Endometrial microvascular endothelial cells (primary cell): ENCODE data around the gene TBC1D10A. TPM values are rescaled to one million over a fixed set of nuclear protein-coding genes. Genes with fewer than 3 reads are reported as not detected.

ENCODE experiments used
- in situ Hi-C: cut with HindIII; loops from 2 replicates; pipeline ENCODE4 v1.10.0; 2017; ENCODE audit warnings: low sequenced_read_pairs, low pct_unique_long_range_greater_than_20kb; ENCODE audit errors: inconsistent ontology term
- total RNA-seq: library from RNA; depleted of rRNA; stranded (reverse); fragments of >200 nt; gene quantifications from one replicate; pipeline ENCODE4 v1.2.3, GENCODE V29; 2015; ENCODE audit errors: inconsistent ontology term

Gene TBC1D10A
- total RNA-seq, 1 donor from 2014 or later = 12.1 TPM

GRCh38 chr22:30292069-30292970 is 34.4 kb downstream of the TBC1D10A start:
- in situ Hi-C loops = loop anchor here (25.0 kb wide), 1 partner anchor 145 kb away; the partner anchor contains the start of gene MTFP1

GRCh38 chr22:30291058-30291892 is 35.5 kb downstream of the TBC1D10A start:
- in situ Hi-C loops = loop anchor here (25.0 kb wide), 1 partner anchor 146 kb away; the partner anchor contains the start of gene MTFP1

GRCh38 chr22:30290342-30291057 is 36.2 kb downstream of the TBC1D10A start:
- in situ Hi-C loops = loop anchor here (25.0 kb wide), 1 partner anchor 147 kb away; the partner anchor contains the start of gene MTFP1

- in situ Hi-C loops = loop anchor here (25.0 kb wide), 1 partner anchor 147 kb away; the partner anchor contains the start of gene MTFP1
Observed at GRCh38 chr22:30289980-30290313, 36.8 kb downstream of the TBC1D10A start.

- in situ Hi-C loops = loop anchor here (25.0 kb wide), 1 partner anchor 148 kb away; the partner anchor contains the start of gene MTFP1
Observed at GRCh38 chr22:30289141-30289979, 37.4 kb downstream of the TBC1D10A start, which contains the start of gene CASTOR1. Gene CASTOR1, minus strand, starts transcription at chr22:30289505. Its CDS starts 8 bp downstream, at chr22:30289497.

- in situ Hi-C loops = loop anchor here (25.0 kb wide), 1 partner anchor 149 kb away; the partner anchor contains the start of gene MTFP1
Observed at GRCh38 chr22:30288419-30289140, 38.2 kb downstream of the TBC1D10A start.

GRCh38 chr22:30287648-30288418 is 38.9 kb downstream of the TBC1D10A start:
- in situ Hi-C loops = loop anchor here (25.0 kb wide), 1 partner anchor 149 kb away; the partner anchor contains the start of gene MTFP1

GRCh38 chr22:30286813-30287647 is 39.7 kb downstream of the TBC1D10A start:
- in situ Hi-C loops = loop anchor here (25.0 kb wide), 1 partner anchor 150 kb away; the partner anchor contains the start of gene MTFP1

GRCh38 chr22:30286331-30286730 is 40.4 kb downstream of the TBC1D10A start:
- in situ Hi-C loops = loop anchor here (25.0 kb wide), 1 partner anchor 151 kb away; the partner anchor contains the start of gene MTFP1

- in situ Hi-C loops = loop anchor here (25.0 kb wide), 1 partner anchor 151 kb away; the partner anchor contains the start of gene MTFP1
Observed at GRCh38 chr22:30285846-30286200, 40.9 kb downstream of the TBC1D10A start.

GRCh38 chr22:30285176-30285845 is 41.4 kb downstream of the TBC1D10A start:
- in situ Hi-C loops = loop anchor here (25.0 kb wide), 1 partner anchor 152 kb away; the partner anchor contains the start of gene MTFP1

- in situ Hi-C loops = loop anchor here (25.0 kb wide), 1 partner anchor 153 kb away; the partner anchor contains the start of gene MTFP1
Observed at GRCh38 chr22:30284666-30285065, 42.1 kb downstream of the TBC1D10A start.

GRCh38 chr22:30284172-30284571 is 42.6 kb downstream of the TBC1D10A start:
- in situ Hi-C loops = loop anchor here (25.0 kb wide), 1 partner anchor 153 kb away; the partner anchor contains the start of gene MTFP1

GRCh38 chr22:30283342-30283741 is 43.4 kb downstream of the TBC1D10A start:
- in situ Hi-C loops = loop anchor here (25.0 kb wide), 1 partner anchor 154 kb away; the partner anchor contains the start of gene MTFP1
